OCI-LY7 (cell line): ENCODE data around the gene CERS4. TPM values are rescaled to one million over a fixed set of nuclear protein-coding genes. Genes with fewer than 3 reads are reported as not detected.
A peak's percentile ranks its signal among the peaks of the same experiment; 100 is the strongest.

ENCODE experiments used
- BruUV-seq: library from RNA; stranded (reverse); fragments of 400-500 nt; replicated peaks from 2 replicates; lab custom pipeline; 2021; lab: Mats Ljungman, UMichigan
- CTCF ChIA-PET: fragments of 300-600 bp; sonication (Branson Sonifier 250); formaldehyde crosslinking; loops from one replicate; lab custom pipeline; 2022; ENCODE audit warnings: antibody characterized with exemption; ENCODE audit not compliant: unreplicated experiment; lab: Charles Lee
- POLR2A ChIA-PET: fragments of 300-600 bp; sonication (Branson Sonifier 250); formaldehyde crosslinking; loops from one replicate; lab custom pipeline; 2022; ENCODE audit warnings: antibody characterized with exemption; lab: Charles Lee
- DNase-seq: peaks from one replicate; pipeline ENCODE4 v3.0.0-alpha.2; 2015; ENCODE audit warnings: low spot score
- H2AFZ ChIP-seq: fragments of 200-600 bp; sonication (generic), shearing (Covaris generic); 2 replicates; pipeline ENCODE4 v1.6.1; 2014; ENCODE audit warnings: mild to moderate bottlenecking, antibody characterized with exemption, low read length, moderate library complexity
- H3K27ac ChIP-seq: fragments of 200-600 bp; sonication (generic); 2 replicates; pipeline ENCODE4 v1.5.1; 2014; ENCODE audit warnings: mixed run types, low read depth, mild to moderate bottlenecking, moderate library complexity, low read length, inconsistent platforms; ENCODE audit not compliant: poor library complexity, severe bottlenecking
- H3K36me3 ChIP-seq: fragments of 200-600 bp; sonication (generic); 2 replicates; pipeline ENCODE4 v1.6.1; 2014; ENCODE audit warnings: mild to moderate bottlenecking, antibody characterized with exemption, low read length, moderate library complexity, mixed read lengths; ENCODE audit not compliant: insufficient read depth
- H3K4me1 ChIP-seq: fragments of 200-600 bp; sonication (generic); 2 replicates; pipeline ENCODE4 v1.5.1; 2014; ENCODE audit warnings: mild to moderate bottlenecking, low read length; ENCODE audit not compliant: insufficient read depth, poor library complexity, severe bottlenecking
- H3K4me2 ChIP-seq: fragments of 200-600 bp; sonication (generic); 2 replicates; pipeline ENCODE4 v1.6.1; 2014; ENCODE audit warnings: mild to moderate bottlenecking, low read length
- H3K4me3 ChIP-seq: fragments of 200-600 bp; sonication (generic); 2 replicates; pipeline ENCODE4 v1.5.1; 2014; ENCODE audit warnings: mild to moderate bottlenecking, low read depth, low read length; ENCODE audit not compliant: poor library complexity, severe bottlenecking
- H3K79me2 ChIP-seq: fragments of 200-600 bp; sonication (generic); 2 replicates; pipeline ENCODE4 v1.6.1; 2016; ENCODE audit warnings: low read depth, mild to moderate bottlenecking, low read length, moderate library complexity, mixed read lengths; ENCODE audit not compliant: insufficient read depth
- H3K9me2 ChIP-seq: fragments of 200-600 bp; sonication (generic); 2 replicates; pipeline ENCODE4 v1.6.1; 2016; ENCODE audit warnings: mild to moderate bottlenecking, low read length, mixed read lengths; ENCODE audit not compliant: insufficient read depth
- H3K9me3 ChIP-seq: fragments of 200-600 bp; sonication (generic); 2 replicates; pipeline ENCODE4 v1.6.1; 2014; ENCODE audit warnings: mild to moderate bottlenecking, mixed run types, low read length, mixed read lengths
- H4K20me1 ChIP-seq: fragments of 200-600 bp; sonication (generic); 2 replicates; pipeline ENCODE4 v1.6.1; 2014; ENCODE audit warnings: mild to moderate bottlenecking, antibody characterized with exemption, low read length, moderate library complexity, mixed read lengths; ENCODE audit not compliant: insufficient read depth
- CTCF ChIP-seq: fragments of 200-600 bp; sonication (generic); conservative IDR thresholded peaks from 2 replicates; pipeline ENCODE4 v1.5.1; 2014; ENCODE audit warnings: mild to moderate bottlenecking, antibody characterized with exemption, low read length, moderate library complexity, mixed read lengths
- EZH2phosphoT487 ChIP-seq: fragments of 200-600 bp; sonication (generic); IDR thresholded peaks from 2 replicates; pipeline ENCODE4 v1.6.1; 2018; ENCODE audit warnings: low read depth, borderline replicate concordance, mild to moderate bottlenecking, mixed run types, antibody characterized with exemption, low read length, moderate library complexity, mixed read lengths
- intact Hi-C: fragments of 100-400 bp; cut with micrococcal nuclease; formaldehyde crosslinking; loops from one replicate; pipeline ENCODE4 v1.10.0; 2022; ENCODE audit not compliant: unreplicated experiment
- total RNA-seq, 2 experiments: library from RNA; depleted of rRNA in 1 of 2; stranded (reverse); fragments of >200 nt in 1 of 2; shearing (Covaris generic) in 1 of 2; gene quantifications; 2 replicates each; pipeline ENCODE4 v1.2.3, GENCODE V29; 2014 to 2022

CERS4 gene
- total RNA-seq, 2 experiments from 2014 or later: 36.8 to 54.9 TPM

GRCh38 chr19:8210421-8211101 lies 1.4 kb downstream of the CERS4 start:
- CTCF ChIA-PET: interaction anchor here (0.6 kb wide), 1 partner anchor 11 kb away, joined by 4 read pairs; no protein-coding TSS in a partner anchor
- Histone ChIP-seq H3K27ac (peak overlapping the region; percentile 79), H3K9me2 (no peaks in the 10 kb centered on the region), H4K20me1 (no peaks in the 10 kb centered on the region), H3K79me2 (peaks cover 33% of the 10 kb centered on the region; the same call in 1 of the 2 replicates), H3K36me3 (peaks cover 12% of the 10 kb centered on the region; the same call in 1 of the 2 replicates), H2AFZ (no peak overlapping the region; the same call in 1 of the 2 replicates), H3K9me3 (no peaks in the 10 kb centered on the region), H3K4me2 (peak overlapping the region; percentile 96), H3K4me3 (peak overlapping the region; percentile 86), H3K4me1 (peaks cover 64% of the 10 kb centered on the region)
- BruUV-seq: no TSS peak
- intact Hi-C loops: loop anchor here (1.0 kb wide), 1 partner anchor 15 kb away; no protein-coding TSS in a partner anchor
- peak; percentile 85 for DNase-seq
- TF ChIP-seq EZH2phosphoT487: no peak
- POLR2A ChIA-PET: interaction anchor here (0.6 to 2.8 kb wide), 6 partner anchors 11 to 234 kb away, joined by 3 to 14 read pairs (median 4); partner anchors contain the start of gene HNRNPM

GRCh38 chr19:8212212-8212611 lies 3.0 kb downstream of the CERS4 start:
- peaks cover 42% of the 10 kb centered on the region; the same call in 1 of the 2 replicates for H3K79me2 ChIP-seq
- H3K27ac ChIP-seq: peak overlapping the region; percentile 6
- CTCF ChIA-PET: interaction anchor here (0.7 to 1.4 kb wide), 2 partner anchors 30 to 114 kb away, joined by 4 read pairs; no protein-coding TSS in a partner anchor
- no peak for DNase-seq
- no peaks in the 10 kb centered on the region for H4K20me1 ChIP-seq
- H3K4me3 ChIP-seq: no peak overlapping the region
- H3K36me3 ChIP-seq: peaks cover 22% of the 10 kb centered on the region; the same call in 1 of the 2 replicates
- no peaks in the 10 kb centered on the region for H3K9me2 ChIP-seq
- peak overlapping the region; percentile 96 for H3K4me2 ChIP-seq
- peaks cover 69% of the 10 kb centered on the region for H3K4me1 ChIP-seq
- no peak overlapping the region for H2AFZ ChIP-seq
- no TSS peak for BruUV-seq
- intact Hi-C loops: no loop called here
- TF ChIP-seq CTCF (no peak), EZH2phosphoT487 (no peak)
- no peaks in the 10 kb centered on the region for H3K9me3 ChIP-seq
- POLR2A ChIA-PET: interaction anchor here (0.5 to 2.8 kb wide), 2 partner anchors 16 to 19 kb away, joined by 3 to 14 read pairs; no protein-coding TSS in a partner anchor

GRCh38 chr19:8212916-8213315 lies 3.7 kb downstream of the CERS4 start:
- no peak overlapping the region for H2AFZ ChIP-seq
- H3K4me1 ChIP-seq: peaks cover 68% of the 10 kb centered on the region
- H3K27ac ChIP-seq: peak overlapping the region; percentile 50
- no peaks in the 10 kb centered on the region for H4K20me1 ChIP-seq
- peak overlapping the region; percentile 18; the same call in 1 of the 2 replicates for H3K4me2 ChIP-seq
- intact Hi-C loops: no loop called here
- CTCF ChIA-PET: interaction anchor here (0.7 to 1.4 kb wide), 2 partner anchors 29 to 114 kb away, joined by 4 read pairs; no protein-coding TSS in a partner anchor
- no peak for TF ChIP-seq CTCF
- no peak for TF ChIP-seq EZH2phosphoT487
- H3K4me3 ChIP-seq: no peak overlapping the region
- POLR2A ChIA-PET: interaction anchor here (0.6 to 2.8 kb wide), 3 partner anchors 7 to 32 kb away, joined by 3 to 14 read pairs (median 7); no protein-coding TSS in a partner anchor
- no peaks in the 10 kb centered on the region for H3K9me3 ChIP-seq
- no peak for DNase-seq
- peaks cover 42% of the 10 kb centered on the region; the same call in 1 of the 2 replicates for H3K79me2 ChIP-seq
- peaks cover 22% of the 10 kb centered on the region; the same call in 1 of the 2 replicates for H3K36me3 ChIP-seq
- no TSS peak for BruUV-seq
- H3K9me2 ChIP-seq: no peaks in the 10 kb centered on the region
